ENCODE measurements around the gene HRCT1. TPM values are rescaled to one million over a fixed set of nuclear protein-coding genes. Genes with fewer than 3 reads are reported as not detected.

Gene HRCT1
- total RNA-seq, 1 experiment from 2014 or later = not detected

Other genes with a start within 250 kb of the HRCT1 start
- 4,372 and 15,582 TPM in 2 replicates for gene RMRP, start 248.2 kb upstream of the HRCT1 start, total RNA-seq (2014; rRNA removed; shearing (Covaris generic))
- gene CCDC107, start 247.9 kb upstream of the HRCT1 start, total RNA-seq (2014; rRNA removed; shearing (Covaris generic)) = 7.6 and 19.3 TPM in 2 replicates
- 12.3 and 12.4 TPM in 2 replicates for gene ARHGEF39, start 241.0 kb upstream of the HRCT1 start, total RNA-seq (2014; rRNA removed; shearing (Covaris generic))
- gene CA9, start 232.3 kb upstream of the HRCT1 start, total RNA-seq (2014; rRNA removed; shearing (Covaris generic)) = 0.86 TPM in 1 of 2 replicates, not detected in the other
- gene TPM2, start 216.3 kb upstream of the HRCT1 start, total RNA-seq (2014; rRNA removed; shearing (Covaris generic)) = 439 and 442 TPM in 2 replicates
- 146 and 195 TPM in 2 replicates for gene TLN1, start 174.0 kb upstream of the HRCT1 start, total RNA-seq (2014; rRNA removed; shearing (Covaris generic))
- 40.3 and 46.0 TPM in 2 replicates for gene CREB3, start 173.5 kb upstream of the HRCT1 start, total RNA-seq (2014; rRNA removed; shearing (Covaris generic))
- gene GBA2, start 157.0 kb upstream of the HRCT1 start, total RNA-seq (2014; rRNA removed; shearing (Covaris generic)) = 37.2 and 48.6 TPM in 2 replicates
- 13.8 and 15.0 TPM in 2 replicates for gene RGP1, start 156.9 kb upstream of the HRCT1 start, total RNA-seq (2014; rRNA removed; shearing (Covaris generic))
- gene MSMP, start 151.9 kb upstream of the HRCT1 start, total RNA-seq (2014; rRNA removed; shearing (Covaris generic)) = not detected in 2 replicates
- 0.07 and 0.86 TPM in 2 replicates for gene NPR2, start 114.6 kb upstream of the HRCT1 start, total RNA-seq (2014; rRNA removed; shearing (Covaris generic))
- gene SPAG8, start 93.9 kb upstream of the HRCT1 start, total RNA-seq (2014; rRNA removed; shearing (Covaris generic)) = 2.1 and 2.4 TPM in 2 replicates
- gene HINT2, start 91.2 kb upstream of the HRCT1 start, total RNA-seq (2014; rRNA removed; shearing (Covaris generic)) = 32.3 and 55.8 TPM in 2 replicates
- gene FAM221B, start 77.5 kb upstream of the HRCT1 start, total RNA-seq (2014; rRNA removed; shearing (Covaris generic)) = not detected in 2 replicates
- 1.2 and 2.5 TPM in 2 replicates for gene TMEM8B, start 77.0 kb upstream of the HRCT1 start, total RNA-seq (2014; rRNA removed; shearing (Covaris generic))
- gene OR13J1, start 35.8 kb upstream of the HRCT1 start, total RNA-seq (2014; rRNA removed; shearing (Covaris generic)) = not detected in 2 replicates
- 2.6 and 3.5 TPM in 2 replicates for gene SPAAR, start 3.3 kb downstream of the HRCT1 start, total RNA-seq (2014; rRNA removed; shearing (Covaris generic))
- gene OR2S2, start 52.0 kb downstream of the HRCT1 start, total RNA-seq (2014; rRNA removed; shearing (Covaris generic)) = not detected in 2 replicates
- gene RECK, start 130.7 kb downstream of the HRCT1 start, total RNA-seq (2014; rRNA removed; shearing (Covaris generic)) = 2.4 and 9.2 TPM in 2 replicates
- gene GLIPR2, start 230.5 kb downstream of the HRCT1 start, total RNA-seq (2014; rRNA removed; shearing (Covaris generic)) = 15.0 and 19.8 TPM in 2 replicates